Measurements from ENCODE around the gene ECM2.

DNA sequence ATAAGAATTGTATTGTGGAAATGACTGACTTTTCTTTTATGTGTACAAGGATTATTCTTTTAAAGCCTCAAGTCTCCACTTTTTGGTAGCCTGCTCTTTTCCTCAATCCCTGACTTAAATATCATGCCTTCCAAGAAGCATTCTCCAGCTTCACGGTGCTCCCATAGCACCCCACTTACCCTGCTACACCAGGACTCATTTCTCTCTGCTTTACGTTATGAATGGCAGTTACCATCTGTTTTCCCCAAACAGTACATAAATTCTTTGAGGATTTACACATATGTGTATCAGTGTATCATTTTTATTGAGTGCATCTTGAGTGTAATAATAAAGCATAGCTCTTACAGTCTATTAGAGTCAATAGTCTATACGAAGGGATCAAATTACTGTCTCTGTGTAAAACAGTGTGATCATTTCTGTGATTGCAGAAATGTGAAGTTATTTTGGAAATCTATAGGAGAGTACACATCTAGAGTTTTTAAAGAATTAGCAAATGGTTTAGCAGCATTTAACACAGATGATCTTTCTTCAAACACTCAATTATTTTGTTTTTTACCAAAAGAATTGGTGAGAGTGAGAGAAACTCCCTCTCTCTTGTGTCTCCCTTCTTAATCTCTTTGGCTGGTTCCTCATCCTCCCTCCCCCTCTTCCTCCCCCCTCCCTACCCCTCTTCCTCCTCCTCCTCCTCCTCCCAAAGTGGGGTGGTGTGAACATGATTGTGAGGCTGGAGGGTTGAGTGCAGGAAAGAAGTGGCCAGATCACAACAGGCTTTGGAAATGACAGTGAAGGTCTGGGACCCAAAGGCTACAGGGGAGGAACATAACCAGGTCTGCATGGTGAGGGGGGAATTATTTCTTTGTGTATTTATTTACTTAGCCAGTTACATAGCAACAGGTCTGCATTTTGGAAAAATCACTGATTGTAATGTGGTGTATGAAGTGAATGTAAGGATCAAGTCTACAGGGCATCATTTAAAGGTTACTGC, 27.6 kb upstream of the ECM2 start:
- TF ChIP-seq, protein P1, sequence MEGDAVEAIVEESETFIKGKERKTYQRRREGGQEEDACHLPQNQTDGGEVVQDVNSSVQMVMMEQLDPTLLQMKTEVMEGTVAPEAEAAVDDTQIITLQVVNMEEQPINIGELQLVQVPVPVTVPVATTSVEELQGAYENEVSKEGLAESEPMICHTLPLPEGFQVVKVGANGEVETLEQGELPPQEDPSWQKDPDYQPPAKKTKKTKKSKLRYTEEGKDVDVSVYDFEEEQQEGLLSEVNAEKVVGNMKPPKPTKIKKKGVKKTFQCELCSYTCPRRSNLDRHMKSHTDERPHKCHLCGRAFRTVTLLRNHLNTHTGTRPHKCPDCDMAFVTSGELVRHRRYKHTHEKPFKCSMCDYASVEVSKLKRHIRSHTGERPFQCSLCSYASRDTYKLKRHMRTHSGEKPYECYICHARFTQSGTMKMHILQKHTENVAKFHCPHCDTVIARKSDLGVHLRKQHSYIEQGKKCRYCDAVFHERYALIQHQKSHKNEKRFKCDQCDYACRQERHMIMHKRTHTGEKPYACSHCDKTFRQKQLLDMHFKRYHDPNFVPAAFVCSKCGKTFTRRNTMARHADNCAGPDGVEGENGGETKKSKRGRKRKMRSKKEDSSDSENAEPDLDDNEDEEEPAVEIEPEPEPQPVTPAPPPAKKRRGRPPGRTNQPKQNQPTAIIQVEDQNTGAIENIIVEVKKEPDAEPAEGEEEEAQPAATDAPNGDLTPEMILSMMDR (conservative IDR thresholded peaks at IDR 0.05) = no peak
- no peak for TF ChIP-seq ZFX (IDR thresholded peaks at IDR 0.05)
